Hematopoietic multipotent progenitor cell (in vitro differentiated cells): Measurements from ENCODE around the gene MIF4GD. TPM values are rescaled to one million over a fixed set of nuclear protein-coding genes. Genes with fewer than 3 reads are reported as not detected.

Experiments
- DNase-seq, 3 donors: peaks; one replicate each; pipeline ENCODE4 v3.0.0-alpha.2; 2011 to 2015; ENCODE audit warnings: low read depth in 2 of 3, low spot score in 2 of 3
- total RNA-seq: library from RNA; depleted of rRNA; stranded (reverse); fragments of >200 nt; gene quantifications from one replicate; pipeline ENCODE4 v1.2.3, GENCODE V29; 2012

Gene MIF4GD
- total RNA-seq, 1 donor = 53.1 TPM

- peak; percentile 46 to 71 (median 67) for DNase-seq
Measured at GRCh38 chr17:75238684-75239191, 32.3 kb downstream of the MIF4GD start.

GRCh38 chr17:75238020-75238580, 32.9 kb downstream of the MIF4GD start:
- DNase-seq = no peak

DNA sequence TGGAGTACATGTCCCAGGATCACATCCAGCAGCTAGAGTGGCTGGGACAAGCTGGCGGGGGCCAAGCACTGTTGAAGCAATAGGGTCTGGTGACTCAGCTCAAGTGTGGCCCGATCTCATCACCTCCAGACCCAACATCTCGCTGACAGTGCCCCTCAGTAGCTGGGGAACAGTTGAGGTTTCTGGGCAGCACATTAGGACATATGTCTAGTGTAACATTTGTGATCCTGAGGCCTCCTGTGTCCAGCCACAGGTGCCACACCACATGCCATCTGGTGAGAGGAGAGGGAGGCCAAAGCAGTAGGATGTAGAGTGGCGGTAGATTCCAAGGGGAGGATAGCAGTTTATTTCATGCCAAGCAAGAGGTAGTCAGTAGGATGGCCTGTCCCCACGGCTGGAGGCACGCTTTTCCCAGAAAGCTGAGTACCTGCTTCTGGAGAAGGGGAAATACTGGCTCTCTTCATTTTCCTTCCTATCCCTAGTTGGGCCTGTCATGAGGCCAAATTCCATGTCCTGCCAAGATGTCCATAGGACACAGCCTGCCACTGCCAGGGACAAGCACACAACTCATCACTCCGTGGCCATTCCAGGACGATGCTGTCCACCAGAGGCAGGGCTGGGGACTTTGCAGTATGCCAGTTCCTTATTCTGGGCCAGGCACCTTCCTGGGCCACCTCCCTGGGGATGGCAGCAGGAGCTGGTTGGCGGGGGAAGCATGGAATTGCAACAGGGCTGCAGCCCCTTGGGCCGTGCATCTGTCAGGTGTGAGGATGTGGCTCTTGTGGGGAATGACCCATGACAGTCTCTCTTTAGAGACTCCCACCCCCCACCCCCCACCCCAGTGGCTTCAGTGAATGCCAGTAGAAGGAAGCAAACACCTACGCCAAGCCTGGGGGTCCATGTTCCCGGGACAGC, 33.7 kb downstream of the MIF4GD start:
- no peak for DNase-seq

DNA sequence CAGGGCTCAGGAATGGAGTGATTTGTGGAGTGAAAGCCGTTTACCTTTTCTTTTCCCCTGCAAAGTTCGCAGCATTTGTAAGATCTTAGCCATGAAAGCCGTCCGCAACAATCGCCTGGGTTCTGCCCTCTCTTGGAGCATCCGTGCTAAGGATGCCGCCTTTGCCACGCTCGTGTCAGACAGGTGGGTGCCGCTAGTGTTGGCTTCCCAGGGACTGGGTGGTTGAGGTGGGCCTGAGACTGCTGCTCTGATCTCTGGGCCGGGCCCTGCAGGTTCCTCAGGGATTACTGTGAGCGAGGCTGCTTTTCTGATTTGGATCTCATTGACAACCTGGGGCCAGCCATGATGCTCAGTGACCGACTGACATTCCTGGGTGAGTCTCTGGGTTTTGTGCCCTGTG, 38.2 kb downstream of the MIF4GD start:
- DNase-seq = no peak

DNA sequence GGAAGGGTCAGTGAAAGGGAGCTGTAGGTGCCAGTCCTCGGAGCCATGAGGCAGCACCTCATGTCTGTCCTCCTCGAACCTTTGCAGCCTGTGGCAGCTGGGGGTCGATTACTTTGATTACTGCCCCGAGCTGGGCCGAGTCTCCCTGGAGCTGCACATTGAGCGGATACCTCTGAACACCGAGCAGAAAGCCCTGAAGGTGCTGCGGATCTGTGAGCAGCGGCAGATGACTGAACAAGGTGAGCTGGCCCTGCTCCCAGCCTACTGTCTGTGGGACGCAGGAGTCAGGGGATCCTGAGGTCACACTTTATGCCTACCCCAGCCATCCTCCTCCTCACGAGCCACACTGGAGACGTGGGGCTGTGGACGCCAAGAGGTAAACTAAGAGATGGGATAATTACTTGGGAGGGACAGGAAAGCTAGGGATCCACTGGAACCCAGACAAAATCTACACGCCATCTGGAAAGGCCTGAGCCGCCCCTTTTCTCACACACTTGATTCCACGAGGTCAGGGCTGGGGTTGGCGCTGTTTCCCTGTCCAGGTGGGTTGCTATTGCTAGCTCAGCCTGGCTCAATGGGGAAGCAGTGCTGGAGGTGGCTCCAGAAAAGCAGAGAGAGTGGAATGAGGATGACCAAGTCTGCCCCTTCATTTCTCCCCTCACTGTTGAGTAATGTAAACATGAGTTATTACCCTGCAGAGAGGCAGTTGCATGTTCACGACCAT, 39.1 kb downstream of the MIF4GD start:
- DNase-seq = no peak

DNA sequence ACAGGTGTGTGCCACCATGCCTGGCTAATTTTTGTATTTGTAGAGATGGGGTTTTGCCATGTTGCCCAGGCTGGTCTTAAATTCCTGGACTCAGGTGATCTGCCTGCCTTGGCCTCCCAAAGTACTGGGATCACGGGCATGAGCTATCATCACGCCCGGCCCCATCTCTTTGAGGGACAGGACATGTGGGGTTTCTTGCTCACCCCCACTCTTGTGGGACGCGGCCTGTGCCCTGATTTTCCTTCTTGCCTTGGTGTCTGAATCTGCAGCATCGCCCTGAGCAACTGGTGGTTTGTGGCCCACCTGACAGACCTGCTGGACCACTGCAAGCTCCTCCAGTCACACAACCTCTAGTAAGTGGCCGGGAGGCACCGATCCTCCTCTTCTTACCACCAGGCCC, 40.0 kb downstream of the MIF4GD start:
- no peak for DNase-seq

- DNase-seq = no peak
Measured at GRCh38 chr17:75228847-75229246, 42.2 kb downstream of the MIF4GD start.

GRCh38 chr17:75228305-75228704, 42.7 kb downstream of the MIF4GD start:
- DNase-seq = no peak

DNA sequence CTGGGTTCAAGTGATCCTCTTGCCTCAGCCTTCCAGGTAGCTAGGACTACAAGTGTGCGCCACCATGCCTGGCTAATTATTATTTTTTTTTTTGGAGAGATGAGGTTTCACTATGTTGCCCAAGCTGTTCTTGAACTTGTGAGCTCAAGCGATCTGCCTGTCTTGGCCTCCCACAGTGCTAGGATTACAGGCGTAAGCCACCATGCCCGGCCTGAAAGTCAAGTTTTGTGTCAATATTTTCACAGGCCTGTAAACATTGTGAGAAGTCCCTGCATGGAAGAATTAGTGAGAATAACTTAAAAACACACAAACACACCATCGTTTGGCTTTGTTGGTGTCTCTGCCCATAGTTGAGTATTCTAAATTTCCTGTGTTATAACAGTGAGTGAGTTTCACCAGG, 43.3 kb downstream of the MIF4GD start:
- DNase-seq = no peak

DNA sequence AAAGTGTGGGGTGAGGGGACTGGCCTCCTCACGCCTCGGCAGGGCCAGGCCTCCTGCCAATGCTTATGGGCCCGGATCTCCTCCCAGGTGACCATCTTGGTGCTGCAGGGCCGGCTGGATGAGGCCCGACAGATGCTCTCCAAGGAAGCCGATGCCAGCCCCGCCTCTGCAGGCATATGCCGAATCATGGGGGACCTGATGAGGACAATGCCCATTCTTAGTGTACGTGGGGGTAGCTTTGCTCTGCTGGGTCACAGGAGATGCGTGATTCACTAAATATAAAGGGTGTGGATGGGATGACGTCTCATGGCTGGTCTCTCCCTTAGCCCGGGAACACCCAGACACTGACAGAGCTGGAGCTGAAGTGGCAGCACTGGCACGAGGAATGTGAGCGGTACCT, 46.0 kb downstream of the MIF4GD start:
- DNase-seq = no peak

DNA sequence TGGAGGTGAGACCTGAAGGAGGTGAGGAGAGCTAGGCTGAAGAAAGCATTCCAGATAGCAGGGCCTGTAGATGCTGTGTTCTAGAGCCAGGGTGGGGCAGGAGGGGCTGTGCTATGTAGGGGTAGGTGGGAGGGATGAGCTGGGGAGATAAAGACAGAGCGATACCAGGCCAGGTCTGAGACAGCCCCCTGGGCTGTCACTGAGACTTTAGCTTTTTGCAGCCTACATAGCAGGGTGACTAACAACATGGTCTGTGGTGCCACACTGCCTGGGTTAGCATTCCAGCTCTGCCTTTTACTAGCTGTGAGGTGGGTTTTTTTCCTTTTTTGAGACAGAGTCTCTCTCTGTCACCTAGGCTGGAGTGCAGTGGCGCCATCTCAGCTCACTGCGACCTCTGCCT, 51.2 kb downstream of the MIF4GD start:
- DNase-seq = no peak

DNA sequence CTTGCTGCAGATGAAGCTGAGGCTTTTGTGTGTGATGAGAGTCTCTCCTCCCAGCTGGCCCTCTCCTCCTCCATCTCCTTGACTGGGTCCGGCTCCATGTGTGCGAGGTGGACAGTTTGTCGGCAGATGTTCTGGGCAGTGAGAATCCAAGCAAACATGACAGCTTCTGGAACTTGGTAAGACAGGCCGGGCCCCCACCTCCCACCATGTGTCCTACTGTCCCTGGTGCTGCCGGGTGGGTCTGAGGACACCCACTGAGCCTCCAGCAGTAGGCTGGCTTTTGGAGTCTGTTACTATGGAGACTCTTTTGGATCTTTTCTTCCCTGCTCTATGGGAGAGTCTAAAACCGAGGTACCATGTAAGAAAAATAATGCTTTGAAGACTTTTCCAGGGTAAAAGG, 52.9 kb downstream of the MIF4GD start:
- DNase-seq = no peak

Other genes starting within 250 kb of the MIF4GD start
- 73.5 TPM for gene ATP5PD, start 224.3 kb downstream of the MIF4GD start, total RNA-seq
- 18.6 TPM for gene KCTD2, start 224.0 kb downstream of the MIF4GD start, total RNA-seq
- 47.4 TPM for gene SLC16A5, start 183.3 kb downstream of the MIF4GD start, total RNA-seq
- gene ARMC7, start 161.3 kb downstream of the MIF4GD start, total RNA-seq = 10.8 TPM
- gene NT5C, start 139.5 kb downstream of the MIF4GD start, total RNA-seq = 87.5 TPM
- gene JPT1, start 116.7 kb downstream of the MIF4GD start, total RNA-seq = 30.2 TPM
- gene SUMO2, start 88.3 kb downstream of the MIF4GD start, total RNA-seq = 50.9 TPM
- 35.8 TPM for gene NUP85, start 65.6 kb downstream of the MIF4GD start, total RNA-seq
- gene GGA3, start 9.6 kb downstream of the MIF4GD start, total RNA-seq = 31.0 TPM
- 38.2 TPM for gene MRPS7, start 9.4 kb downstream of the MIF4GD start, total RNA-seq
- 28.8 TPM for gene SLC25A19, start 18.2 kb upstream of the MIF4GD start, total RNA-seq
- gene GRB2, start 134.4 kb upstream of the MIF4GD start, total RNA-seq = 88.3 TPM
- 156 TPM for gene TMEM94, start 185.4 kb upstream of the MIF4GD start, total RNA-seq
- 14.8 TPM for gene CASKIN2, start 244.3 kb upstream of the MIF4GD start, total RNA-seq
- gene TSEN54, start 245.3 kb upstream of the MIF4GD start, total RNA-seq = 30.2 TPM